ENCODE measurements around the gene FARS2.

Gene FARS2

GRCh38 chr6:5403076-5403475 is 141.8 kb downstream of the FARS2 start:
- H3K4me3 ChIP-seq (replicated peaks; ENCODE audit: low read depth, low read length) = no peak overlapping the region
- TF ChIP-seq, protein P1, sequence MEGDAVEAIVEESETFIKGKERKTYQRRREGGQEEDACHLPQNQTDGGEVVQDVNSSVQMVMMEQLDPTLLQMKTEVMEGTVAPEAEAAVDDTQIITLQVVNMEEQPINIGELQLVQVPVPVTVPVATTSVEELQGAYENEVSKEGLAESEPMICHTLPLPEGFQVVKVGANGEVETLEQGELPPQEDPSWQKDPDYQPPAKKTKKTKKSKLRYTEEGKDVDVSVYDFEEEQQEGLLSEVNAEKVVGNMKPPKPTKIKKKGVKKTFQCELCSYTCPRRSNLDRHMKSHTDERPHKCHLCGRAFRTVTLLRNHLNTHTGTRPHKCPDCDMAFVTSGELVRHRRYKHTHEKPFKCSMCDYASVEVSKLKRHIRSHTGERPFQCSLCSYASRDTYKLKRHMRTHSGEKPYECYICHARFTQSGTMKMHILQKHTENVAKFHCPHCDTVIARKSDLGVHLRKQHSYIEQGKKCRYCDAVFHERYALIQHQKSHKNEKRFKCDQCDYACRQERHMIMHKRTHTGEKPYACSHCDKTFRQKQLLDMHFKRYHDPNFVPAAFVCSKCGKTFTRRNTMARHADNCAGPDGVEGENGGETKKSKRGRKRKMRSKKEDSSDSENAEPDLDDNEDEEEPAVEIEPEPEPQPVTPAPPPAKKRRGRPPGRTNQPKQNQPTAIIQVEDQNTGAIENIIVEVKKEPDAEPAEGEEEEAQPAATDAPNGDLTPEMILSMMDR (IDR thresholded peaks at IDR 0.05; ENCODE audit: low read length, missing control alignments) = no peak
- DNase-seq (ENCODE audit: low read depth) = no peak

- H3K4me3 ChIP-seq (replicated peaks; ENCODE audit: low read depth, low read length) = no peak overlapping the region
- DNase-seq (ENCODE audit: low read depth) = no peak
- TF ChIP-seq, protein P1 (IDR thresholded peaks at IDR 0.05; ENCODE audit: low read length, missing control alignments) = no peak
Observed at GRCh38 chr6:5403609-5404008, 142.3 kb downstream of the FARS2 start.

GRCh38 chr6:5405976-5406375 is 144.7 kb downstream of the FARS2 start:
- H3K4me3 ChIP-seq (replicated peaks; ENCODE audit: low read depth, low read length) = no peak overlapping the region
- DNase-seq (ENCODE audit: low read depth) = no peak
- TF ChIP-seq, protein P1 (IDR thresholded peaks at IDR 0.05; ENCODE audit: low read length, missing control alignments) = no peak

DNA sequence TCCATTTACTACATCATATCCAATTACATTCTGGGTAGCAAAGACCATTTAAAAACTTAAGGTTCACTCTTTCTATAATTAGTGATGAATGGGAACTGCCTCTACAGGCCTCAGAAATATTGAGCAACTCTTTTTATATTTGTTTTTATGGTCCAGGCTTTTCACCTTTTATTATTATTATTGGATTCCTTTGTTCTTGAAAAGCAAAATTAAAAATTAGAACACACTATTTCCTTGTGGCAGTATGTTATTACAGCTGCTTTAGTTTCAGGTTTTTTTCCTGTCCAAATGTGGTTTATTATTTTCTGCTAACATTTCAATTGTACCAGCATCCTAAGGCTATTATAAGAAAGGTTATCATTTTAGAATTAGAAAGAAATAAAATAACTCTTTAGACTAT is 150.1 kb downstream of the FARS2 start:
- no peak for DNase-seq (ENCODE audit: low read depth)
- TF ChIP-seq, protein P1 (IDR thresholded peaks at IDR 0.05; ENCODE audit: low read length, missing control alignments) = no peak

DNA sequence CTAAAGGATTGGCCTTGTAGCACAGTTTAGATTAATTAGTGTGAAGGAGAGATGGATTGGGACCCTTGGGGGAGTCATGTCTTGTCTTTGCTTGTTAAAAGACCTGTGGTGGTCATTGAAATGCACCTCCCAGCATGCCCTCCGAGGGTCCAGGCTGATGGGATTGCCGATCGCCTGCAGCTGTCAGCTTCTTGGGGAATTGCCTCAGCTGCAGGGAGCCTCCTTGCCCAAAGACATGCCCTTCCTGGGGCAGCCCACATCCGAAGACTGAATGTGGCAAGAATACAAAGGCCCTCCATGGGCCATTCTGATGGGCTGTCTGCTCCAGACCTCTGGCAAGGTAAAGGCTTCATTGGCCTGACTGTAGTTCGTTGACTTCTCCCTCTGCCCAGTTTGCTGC is 150.7 kb downstream of the FARS2 start:
- no peak for DNase-seq (ENCODE audit: low read depth)
- H3K4me3 ChIP-seq (replicated peaks; ENCODE audit: low read depth, low read length) = no peak overlapping the region
- TF ChIP-seq, protein P1 (IDR thresholded peaks at IDR 0.05; ENCODE audit: low read length, missing control alignments) = no peak

More for the DNA sequence above, 150.1 kb downstream of the FARS2 start:
- H3K4me3 ChIP-seq (replicated peaks; ENCODE audit: low read depth, low read length) = no peak overlapping the region

DNA sequence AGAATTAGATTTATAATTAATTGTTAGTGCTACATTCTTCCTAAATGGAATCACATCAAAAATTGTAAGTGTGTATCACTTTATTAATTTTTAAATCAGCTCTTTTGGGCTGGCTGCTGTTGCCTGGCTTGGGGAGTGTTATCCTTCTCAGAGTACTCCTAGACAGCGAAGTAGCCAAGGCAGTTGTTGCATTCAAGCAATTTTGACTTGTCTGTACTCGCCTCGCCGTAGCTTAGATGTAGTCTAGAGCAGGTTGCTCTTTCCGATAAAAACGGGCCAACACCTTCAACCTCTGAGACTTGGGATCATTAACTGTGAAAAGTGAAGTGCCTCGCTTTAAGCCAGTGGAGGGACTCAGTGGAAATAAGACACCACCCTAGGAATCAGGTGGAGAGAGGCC is 151.3 kb downstream of the FARS2 start:
- H3K4me3 ChIP-seq (replicated peaks; ENCODE audit: low read depth, low read length) = no peak overlapping the region
- TF ChIP-seq, protein P1 (IDR thresholded peaks at IDR 0.05; ENCODE audit: low read length, missing control alignments) = no peak
- no peak for DNase-seq (ENCODE audit: low read depth)

- no peak for DNase-seq (ENCODE audit: low read depth)
- TF ChIP-seq, protein P1 (IDR thresholded peaks at IDR 0.05; ENCODE audit: low read length, missing control alignments) = no peak
- H3K4me3 ChIP-seq (replicated peaks; ENCODE audit: low read depth, low read length) = no peak overlapping the region
Observed at GRCh38 chr6:5416250-5416649, 154.9 kb downstream of the FARS2 start.

Data from fibroblast of pulmonary artery (primary cell).